Measurements from ENCODE around the gene STKLD1.

STKLD1 gene

GRCh38 chr9:133345596-133345995 is 30.6 kb upstream of the STKLD1 start:
- DNase-seq, result no peak

GRCh38 chr9:133346021-133346785 is 30.0 kb upstream of the STKLD1 start:
- no peak for DNase-seq

GRCh38 chr9:133347515-133347984 is 28.6 kb upstream of the STKLD1 start:
- DNase-seq, result peak; percentile 35

DNA sequence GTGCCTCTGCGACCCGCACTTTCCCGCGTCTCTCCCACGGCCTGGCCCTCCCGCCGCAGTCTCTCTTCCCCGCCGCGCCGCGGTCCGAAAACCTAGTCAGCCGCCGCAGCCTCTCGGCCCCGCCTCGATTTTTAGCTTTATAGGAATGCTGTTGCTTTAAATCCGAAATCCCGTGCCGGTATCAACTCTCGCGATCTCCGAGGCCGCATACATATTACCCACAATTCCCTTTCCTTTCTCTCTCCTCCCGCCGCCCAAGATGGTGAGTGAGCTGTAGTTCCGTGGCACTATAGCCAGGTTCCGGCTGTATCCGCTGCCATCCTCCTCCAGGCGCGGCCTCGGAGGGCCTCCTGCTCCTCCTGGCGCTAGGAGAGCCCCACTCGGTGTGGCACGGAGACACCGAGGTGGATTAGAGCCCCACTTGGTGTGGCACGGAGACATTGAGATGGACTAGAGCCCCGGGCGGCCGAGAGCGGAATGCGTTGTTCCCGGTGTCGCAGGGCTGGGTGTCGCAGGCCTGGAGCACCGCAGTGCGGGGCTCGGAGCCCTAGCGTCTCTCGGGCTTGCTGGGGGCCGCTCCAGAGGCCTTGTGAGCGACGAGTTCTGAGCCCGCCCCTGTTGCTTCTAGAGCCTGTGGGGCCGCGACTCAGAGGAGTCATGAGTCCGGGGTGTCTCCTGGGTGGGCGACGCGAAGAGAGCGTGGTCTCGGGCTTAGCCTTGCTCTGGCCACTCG is 28.0 kb upstream of the STKLD1 start, which contains the start of the genes MED22 and RPL7A:
TSS of gene MED22 (minus strand) at position 147 of the 733 bp plus-strand sequence. CDS start 1,469 bp downstream, outside the sequence.
TSS of gene RPL7A (plus strand) at position 234 of the 733 bp plus-strand sequence. CDS start at position 260, 26 bp downstream.
- DNase-seq, result peak; percentile 96

- DNase-seq, result no peak
Measured at GRCh38 chr9:133348718-133349573, 27.2 kb upstream of the STKLD1 start.

DNA sequence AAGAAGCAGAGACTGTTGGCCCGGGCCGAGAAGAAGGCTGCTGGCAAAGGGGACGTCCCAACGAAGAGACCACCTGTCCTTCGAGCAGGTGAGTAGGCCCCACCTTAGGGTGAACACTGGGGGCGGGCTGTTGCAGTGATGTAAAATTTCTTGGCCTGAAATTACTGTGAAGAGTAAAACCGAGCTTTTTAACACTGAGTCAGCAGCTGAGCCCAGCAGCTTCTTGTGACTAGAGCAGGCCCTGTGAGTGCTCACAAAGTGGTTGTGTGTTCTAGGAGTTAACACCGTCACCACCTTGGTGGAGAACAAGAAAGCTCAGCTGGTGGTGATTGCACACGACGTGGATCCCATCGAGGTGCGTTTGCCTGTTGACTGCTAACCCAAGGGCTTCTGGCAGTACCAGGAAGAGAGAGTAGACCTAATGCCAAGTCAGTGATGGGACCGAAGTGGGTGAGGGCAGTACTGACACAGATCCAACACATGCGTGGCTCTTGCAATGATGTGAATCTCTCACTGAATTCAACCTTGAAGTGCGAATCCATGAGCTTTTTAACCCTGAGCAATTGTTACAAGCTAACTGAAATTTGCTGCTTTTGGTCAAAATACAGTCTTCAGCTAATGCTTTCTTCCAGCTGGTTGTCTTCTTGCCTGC is 26.1 kb upstream of the STKLD1 start:
- DNase-seq, result no peak

GRCh38 chr9:133351526-133351907 is 24.6 kb upstream of the STKLD1 start:
- DNase-seq, result no peak

GRCh38 chr9:133351908-133352634 is 24.1 kb upstream of the STKLD1 start:
- DNase-seq, result peak; percentile 64

DNA sequence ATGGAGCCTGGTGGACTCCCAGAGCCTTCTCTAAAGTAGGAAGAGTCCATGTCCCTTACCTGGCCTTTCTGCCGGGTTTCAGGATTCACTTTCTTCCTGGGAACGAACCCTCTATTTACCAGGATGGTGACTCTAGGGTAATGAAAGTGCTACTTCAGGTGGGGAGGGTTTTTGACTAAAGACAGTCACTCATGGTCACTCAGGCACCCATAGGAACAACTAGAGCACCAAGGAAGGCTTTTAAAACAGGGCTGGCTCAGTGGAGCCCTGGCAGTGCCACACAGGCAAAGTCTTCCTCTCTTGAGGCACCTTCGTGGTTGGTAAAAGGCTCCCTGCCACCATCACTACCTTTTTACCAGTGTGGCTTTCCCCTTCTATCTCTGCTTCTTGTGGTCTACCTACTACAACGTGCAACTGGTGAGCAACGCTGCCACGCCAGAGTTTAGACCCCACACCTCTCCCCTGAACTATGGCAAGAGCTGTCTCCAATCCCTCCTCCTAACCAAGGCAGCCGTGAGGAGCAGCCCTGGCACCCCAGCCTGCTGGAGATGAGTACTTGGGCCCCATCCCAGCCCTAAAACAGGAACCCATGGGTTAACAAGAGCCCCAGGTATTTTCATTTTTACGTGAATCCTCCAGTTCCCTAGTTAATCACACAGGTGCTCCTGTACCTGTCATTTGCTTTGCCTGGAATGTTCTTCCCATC is 23.4 kb upstream of the STKLD1 start:
- no peak for DNase-seq

DNA sequence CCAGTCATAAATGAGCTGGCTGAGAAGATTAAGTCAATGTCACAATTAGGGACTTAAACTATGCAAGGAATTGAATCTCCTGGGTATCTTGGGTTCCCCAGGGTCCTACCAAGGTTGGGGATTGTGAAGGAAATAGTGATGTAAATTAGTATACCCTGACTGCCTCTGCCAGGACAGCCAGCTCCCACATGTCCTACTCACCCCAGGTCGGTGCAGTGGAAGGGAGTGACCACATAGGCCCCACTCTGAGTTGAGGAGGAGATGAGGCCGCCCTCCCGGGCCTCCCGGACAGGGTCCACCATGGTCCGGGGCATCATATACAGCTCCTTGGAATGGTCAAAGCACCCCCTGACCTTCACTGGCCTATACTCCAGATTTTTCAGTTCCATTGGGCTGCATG is 22.6 kb upstream of the STKLD1 start:
- DNase-seq, result no peak

DNA sequence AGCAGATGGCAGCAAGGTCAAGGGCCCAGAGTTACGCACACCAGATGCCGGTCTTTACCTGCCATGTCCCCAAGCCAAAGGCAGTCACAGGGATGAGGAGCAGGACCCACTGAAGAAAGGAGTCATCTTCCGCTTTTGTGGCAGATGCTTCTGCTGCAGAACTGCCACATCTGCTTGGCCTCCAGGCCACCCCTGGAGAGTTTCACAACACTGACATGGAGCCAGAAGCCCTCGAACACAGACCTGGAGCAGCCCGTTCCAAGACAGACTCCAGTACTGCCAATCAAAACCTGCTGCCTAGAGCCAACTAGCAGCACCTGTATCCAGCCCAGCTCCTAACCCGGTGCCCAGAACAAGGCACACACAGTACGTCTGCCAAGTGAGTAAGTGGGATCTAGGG is 21.4 kb upstream of the STKLD1 start:
- DNase-seq, result no peak

DNA sequence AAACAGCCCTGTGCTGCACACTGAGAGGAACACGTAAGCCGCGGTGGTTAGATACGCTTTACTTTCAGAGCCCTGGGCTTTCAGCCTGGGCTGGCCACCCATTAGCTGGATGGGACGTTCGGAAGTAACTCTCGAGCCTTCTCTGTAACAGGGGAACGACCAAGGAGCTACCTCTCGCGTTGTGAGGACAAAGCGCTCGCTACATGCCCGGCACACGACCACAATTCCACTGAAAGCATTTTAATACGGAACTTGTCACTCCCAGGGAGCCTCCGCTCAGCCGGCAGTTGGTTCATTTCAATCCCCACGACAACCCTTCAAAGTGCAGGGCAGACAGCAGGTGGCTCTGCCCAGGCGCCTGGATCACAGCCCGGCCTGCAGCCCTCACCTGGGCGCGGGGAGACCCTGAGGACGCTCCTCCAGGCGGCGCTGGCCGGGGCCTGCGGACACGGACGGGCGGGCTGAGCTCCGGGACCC is 20.2 kb upstream of the STKLD1 start:
- no peak for DNase-seq

DNA sequence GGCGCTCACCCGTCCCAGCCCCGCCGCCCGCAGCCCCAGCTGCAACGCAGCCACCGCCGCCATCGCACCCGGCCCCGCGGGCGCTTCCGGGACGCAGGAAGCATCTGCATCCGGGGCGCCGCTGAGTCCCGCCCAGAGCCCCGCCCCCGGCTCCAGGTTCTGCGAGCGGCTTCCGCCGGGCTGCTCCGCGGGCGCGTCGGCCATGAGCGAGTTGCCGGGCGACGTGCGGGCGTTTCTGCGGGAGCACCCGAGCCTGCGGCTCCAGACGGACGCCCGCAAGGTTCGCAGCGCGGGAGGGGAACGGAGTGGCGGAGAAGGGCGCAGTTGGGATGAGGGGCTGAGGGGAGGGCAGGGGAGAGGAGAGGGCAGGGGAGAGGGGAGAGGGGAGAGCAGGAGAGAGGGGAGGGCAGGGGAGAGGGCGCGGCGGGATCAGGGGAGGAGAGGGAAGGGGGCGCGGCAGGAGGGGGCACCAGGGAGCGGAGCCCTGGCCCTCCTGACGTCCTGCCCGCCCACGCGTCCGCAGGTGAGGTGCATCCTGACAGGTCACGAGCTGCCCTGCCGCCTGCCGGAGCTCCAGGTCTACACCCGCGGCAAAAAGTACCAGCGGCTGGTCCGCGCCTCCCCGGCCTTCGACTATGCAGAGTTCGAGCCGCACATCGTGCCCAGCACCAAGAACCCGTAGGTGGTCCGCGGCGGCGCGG is 19.6 kb upstream of the STKLD1 start, which contains the start of the genes SURF1 and SURF2:
TSS of gene SURF1 (minus strand) at position 97 of the 701 bp plus-strand sequence. CDS start at position 63, 34 bp downstream.
TSS of gene SURF2 (plus strand) at position 160 of the 701 bp plus-strand sequence. CDS start at position 203, 43 bp downstream.
- DNase-seq, result peak; percentile 81

DNA sequence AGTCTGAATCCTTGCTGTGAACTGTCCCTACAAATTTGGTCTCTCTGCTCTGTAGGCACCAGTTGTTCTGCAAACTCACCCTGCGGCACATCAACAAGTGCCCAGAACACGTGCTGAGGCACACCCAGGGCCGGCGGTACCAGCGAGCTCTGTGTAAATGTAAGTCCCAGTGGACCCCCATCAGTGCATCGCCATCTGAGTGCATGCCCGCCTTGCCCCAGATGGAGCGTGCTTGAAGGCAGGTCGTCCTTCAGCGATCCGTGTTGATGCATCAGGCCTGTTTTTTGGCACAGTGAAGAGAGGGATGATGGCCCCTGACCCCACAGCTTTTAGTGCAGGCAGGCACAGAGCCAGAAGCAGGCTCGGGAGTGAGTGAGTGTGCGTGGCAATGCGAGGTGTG is 18.5 kb upstream of the STKLD1 start:
- no peak for DNase-seq

GRCh38 chr9:133359399-133360175 is 16.6 kb upstream of the STKLD1 start:
- peak; percentile 25 for DNase-seq

DNA sequence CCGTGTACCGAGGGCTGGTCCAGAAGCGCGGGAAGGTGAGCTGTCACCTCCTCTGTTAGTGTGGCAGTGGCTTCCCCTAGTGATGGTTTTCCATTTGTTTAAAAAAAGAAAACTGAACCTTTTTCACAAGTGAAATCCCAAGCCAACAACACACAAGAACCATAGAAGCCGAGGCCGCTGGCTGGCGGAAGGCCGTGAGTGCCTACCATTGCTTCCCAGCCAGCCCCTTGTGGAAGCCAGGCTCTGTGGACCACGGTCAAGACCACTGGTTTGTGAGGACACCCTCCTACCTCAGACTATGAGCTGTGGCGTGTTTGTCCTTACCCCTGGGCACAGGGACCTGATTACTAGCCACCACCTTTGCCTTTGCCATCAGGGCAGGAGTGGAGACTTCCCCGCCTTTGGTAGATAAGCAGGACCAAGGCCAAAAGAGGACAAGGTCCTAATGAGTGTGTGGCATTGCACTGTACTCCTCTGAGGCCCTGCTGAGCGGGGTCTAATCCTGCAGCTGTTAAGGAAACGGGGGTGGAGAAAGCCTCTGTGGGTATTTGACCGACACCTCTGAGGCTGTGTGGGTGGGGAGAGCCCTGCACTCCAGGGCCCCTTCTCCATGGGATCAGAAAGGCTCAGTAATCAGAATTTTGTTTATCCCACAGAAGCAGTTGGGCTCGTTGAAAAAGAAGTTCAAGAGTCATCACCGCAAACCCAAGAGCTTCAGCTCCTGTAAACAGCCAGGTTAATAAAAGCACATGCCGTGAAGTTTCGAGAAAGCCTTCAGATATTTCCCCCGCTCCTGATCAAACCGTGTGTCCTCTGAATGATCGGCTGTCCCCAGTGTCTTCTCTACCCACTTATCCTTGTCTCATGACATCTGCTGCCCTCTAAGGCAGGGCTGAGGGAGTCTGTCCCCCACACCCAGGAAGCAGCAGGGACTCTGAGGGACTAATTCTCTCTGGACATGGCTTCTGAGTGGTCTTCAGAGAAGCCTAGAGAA is 15.5 kb upstream of the STKLD1 start:
- DNase-seq, result no peak

- DNase-seq, result no peak
Measured at GRCh38 chr9:133361507-133362092, 14.6 kb upstream of the STKLD1 start.
